Coronary artery (tissue), 2 donors: ENCODE data around the gene ACLY.

Experiments
- DNase-seq: peaks from one replicate; pipeline ENCODE4 v3.0.0-alpha.2; 2017; ENCODE audit warnings: low spot score
- H3K27ac ChIP-seq, 2 donors: fragments of 200-600 bp; sonication (generic); one replicate each; pipeline ENCODE4 v1.5.1; 2016 to 2019
- H3K4me3 ChIP-seq: fragments of 200-600 bp; sonication (generic); 2 replicates; pipeline ENCODE4 v1.5.1; 2016; ENCODE audit warnings: mild to moderate bottlenecking, moderate library complexity
- TF ChIP-seq, protein P1 (sequence below): fragments of 200-600 bp; sonication (generic); IDR thresholded peaks from one replicate; pipeline ENCODE4 v1.5.1; 2019; ENCODE audit warnings: antibody characterized with exemption

The ACLY gene

DNA sequence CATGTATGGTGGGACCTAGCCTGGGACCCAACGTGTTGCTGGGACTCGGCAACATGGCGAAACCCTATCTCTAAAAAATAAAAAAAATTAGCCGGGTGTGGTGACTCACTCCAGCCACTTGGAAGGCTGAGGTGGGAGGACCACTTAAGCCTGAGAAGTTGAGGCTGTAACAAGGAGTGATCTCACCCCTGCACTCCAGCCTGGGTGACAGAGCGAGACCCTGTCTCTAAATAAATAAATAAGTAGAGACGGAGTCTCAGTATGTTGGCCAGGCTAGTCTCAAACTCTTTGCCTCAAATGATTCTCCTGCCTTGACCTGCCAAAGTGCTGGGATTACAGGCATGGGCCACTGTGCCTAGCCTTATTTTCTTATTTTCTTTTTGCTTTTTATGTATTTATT, 37.8 kb upstream of the ACLY start:
- no peak for DNase-seq
- TF ChIP-seq, protein P1, sequence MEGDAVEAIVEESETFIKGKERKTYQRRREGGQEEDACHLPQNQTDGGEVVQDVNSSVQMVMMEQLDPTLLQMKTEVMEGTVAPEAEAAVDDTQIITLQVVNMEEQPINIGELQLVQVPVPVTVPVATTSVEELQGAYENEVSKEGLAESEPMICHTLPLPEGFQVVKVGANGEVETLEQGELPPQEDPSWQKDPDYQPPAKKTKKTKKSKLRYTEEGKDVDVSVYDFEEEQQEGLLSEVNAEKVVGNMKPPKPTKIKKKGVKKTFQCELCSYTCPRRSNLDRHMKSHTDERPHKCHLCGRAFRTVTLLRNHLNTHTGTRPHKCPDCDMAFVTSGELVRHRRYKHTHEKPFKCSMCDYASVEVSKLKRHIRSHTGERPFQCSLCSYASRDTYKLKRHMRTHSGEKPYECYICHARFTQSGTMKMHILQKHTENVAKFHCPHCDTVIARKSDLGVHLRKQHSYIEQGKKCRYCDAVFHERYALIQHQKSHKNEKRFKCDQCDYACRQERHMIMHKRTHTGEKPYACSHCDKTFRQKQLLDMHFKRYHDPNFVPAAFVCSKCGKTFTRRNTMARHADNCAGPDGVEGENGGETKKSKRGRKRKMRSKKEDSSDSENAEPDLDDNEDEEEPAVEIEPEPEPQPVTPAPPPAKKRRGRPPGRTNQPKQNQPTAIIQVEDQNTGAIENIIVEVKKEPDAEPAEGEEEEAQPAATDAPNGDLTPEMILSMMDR = no peak
- Histone ChIP-seq H3K27ac (no peak overlapping the region), H3K4me3 (no peak overlapping the region)

DNA sequence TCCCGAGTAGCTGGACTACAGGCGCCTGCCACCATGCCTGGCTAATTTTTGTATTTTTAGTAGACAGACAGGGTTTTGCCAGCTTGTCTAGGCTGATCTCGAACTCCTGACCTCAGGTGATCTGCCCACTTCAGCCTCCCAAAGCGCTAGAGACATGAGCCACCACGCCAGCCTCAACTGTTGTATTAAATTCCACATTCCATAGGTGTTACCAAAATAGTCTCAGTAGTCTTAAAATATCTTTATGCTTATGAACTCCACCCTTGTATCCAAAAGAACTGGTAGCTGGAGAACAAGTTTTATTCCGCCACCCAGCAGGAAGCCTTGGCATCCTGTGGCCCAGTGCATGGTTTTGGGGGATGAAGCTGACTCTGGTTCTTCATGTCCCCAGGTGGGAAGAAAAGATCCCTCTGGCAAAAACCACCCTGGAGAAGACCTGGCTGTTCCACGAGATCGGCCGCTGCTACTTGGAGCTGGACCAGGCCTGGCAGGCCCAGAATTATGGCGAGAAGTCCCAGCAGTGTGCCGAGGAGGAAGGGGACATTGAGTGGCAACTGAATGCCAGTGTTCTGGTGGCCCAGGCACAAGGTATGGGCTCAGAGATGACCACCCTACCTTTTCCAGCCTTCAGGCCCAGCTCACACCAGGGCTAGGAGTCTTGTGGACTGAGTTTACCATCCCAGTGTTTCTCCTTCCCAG, 30.2 kb upstream of the ACLY start:
- DNase-seq = no peak
- H3K4me3 ChIP-seq = no peak overlapping the region
- TF ChIP-seq, protein P1 = no peak
- H3K27ac ChIP-seq = no peak overlapping the region

DNA sequence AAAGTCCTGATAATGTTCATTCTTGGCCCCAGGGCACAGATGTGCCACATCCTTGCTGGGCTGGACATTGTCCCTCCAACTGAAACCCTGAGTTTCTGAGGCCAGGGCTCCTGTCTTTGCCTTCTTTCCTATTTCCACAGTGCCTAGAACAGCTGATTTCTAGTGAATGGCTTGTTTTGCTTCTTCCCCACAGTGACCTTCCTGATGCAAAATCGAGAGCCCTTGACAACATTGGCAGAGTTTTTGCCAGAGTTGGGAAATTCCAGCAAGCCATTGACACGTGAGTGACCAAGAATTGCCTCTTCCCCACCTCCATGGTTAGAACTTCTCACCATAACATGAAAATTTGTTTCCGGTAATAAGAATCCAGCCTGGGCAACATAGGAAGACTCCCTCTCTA, 26.2 kb upstream of the ACLY start:
- TF ChIP-seq, protein P1 = no peak
- Histone ChIP-seq H3K4me3 (no peak overlapping the region), H3K27ac (no peak overlapping the region)
- no peak for DNase-seq

DNA sequence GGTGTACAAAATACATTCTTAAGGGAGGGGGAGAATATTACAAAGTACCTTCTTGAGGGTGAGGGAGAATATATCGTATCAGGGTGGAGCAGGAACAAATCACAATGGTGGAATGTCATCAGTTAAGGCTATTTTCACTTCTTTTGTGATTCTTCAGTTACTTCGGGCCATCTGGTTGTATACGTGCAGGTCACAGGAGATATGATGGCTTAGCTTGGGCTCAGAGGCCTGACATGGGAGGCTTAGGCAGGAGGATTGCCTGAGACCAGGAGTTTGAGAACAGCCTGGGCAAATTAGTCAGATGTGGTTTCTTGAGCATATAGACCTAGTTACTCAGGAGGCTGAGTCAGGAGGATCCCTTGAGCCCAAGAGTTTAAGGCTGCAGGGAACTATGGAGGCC, 24.7 kb upstream of the ACLY start:
- TF ChIP-seq, protein P1 = no peak
- no peak for DNase-seq
- Histone ChIP-seq H3K27ac (no peak overlapping the region), H3K4me3 (no peak overlapping the region)

DNA sequence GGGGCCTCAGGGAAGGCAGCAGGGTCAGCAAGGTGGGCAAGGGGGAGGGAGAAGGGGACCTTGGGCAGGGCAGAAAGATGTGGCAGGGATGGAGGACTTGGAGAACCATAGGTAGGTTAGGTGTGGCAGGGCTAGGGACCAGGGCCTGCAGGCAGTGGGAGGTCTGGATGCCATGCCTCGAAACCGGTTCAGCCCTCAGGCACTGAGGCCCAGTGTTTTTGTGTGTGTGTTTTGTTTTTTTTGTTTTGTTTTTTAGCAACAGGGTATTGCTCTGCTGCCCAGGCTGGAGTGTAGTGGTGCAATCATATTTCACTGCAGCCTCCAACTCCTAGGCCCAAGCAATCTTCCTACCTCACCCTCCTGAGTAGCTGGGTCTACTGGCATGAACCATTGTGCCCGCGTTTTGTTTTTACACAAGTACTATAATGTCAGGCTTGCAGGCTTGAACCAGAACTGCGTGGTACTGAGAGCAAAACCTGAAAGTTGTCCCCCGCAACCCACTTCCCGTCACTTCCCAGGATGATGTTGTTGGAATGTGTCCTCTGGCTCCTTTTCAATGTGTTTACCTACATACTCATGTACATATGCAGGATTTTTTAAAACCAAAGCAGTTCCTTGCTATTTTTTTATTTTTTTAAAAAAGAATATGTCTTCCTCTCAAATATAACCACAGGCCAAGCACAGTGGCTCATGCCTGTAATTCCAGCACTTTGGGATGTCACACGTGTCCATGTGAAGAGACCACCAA, 24.0 kb upstream of the ACLY start:
- Histone ChIP-seq H3K27ac (no peak overlapping the region), H3K4me3 (no peak overlapping the region)
- TF ChIP-seq, protein P1 = no peak
- DNase-seq = no peak

DNA sequence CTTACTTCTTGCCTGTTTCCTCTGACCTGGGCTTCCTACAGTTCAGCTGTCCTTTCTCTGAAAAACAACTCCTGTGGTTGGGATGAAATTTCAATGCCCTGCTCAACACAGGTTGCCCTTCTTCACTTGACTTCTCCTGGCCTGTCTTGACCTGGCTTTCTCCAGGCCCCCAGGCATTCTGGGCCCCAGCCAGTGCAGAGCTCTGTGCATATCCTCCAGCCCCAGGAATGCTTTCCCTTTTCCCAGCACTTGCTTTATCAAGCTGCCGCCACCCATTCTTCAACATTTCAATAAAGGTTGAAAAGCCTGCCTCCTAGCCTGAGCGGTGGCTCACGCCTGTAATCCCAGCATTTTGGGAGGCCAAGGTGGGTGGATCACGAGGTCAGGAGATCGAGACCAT, 22.4 kb upstream of the ACLY start:
- DNase-seq = no peak
- TF ChIP-seq, protein P1 = no peak
- Histone ChIP-seq H3K27ac (no peak overlapping the region), H3K4me3 (no peak overlapping the region)

DNA sequence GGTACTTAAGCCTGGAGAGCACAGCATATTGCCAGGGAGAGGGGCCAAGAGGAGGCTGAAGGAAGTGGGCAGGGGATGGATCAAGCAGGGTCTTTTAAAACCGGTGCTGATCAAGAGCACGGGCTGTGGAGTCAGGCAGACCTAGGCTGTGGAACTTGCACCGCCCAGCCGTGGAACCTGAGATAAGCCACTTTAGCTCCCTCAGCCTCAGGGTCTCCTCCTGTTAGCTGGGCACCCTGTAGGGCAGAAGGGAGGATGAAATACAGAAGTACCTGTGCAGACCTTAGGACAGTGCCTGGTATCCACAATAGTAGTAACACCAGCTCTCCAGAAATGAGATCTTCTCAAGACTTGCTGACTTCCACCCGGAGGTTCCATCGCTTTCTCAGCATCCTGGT, 20.9 kb upstream of the ACLY start:
- no peak for DNase-seq
- no peak overlapping the region for H3K27ac ChIP-seq
- no peak overlapping the region for H3K4me3 ChIP-seq
- TF ChIP-seq, protein P1 = no peak
